Activated CD8-positive, alpha-beta memory T cell treated with anti-CD3 and anti-CD28 coated beads, Interleukin-2, amount 50 U/mL, for 48 hours (primary cell): ENCODE measurements around the gene NUP54.
A peak's percentile ranks its signal among the peaks of the same experiment; 100 is the strongest.

Source experiments
- DNase-seq: peaks from one replicate; pipeline ENCODE4 v3.0.0-alpha.2; 2020

NUP54 gene

DNA sequence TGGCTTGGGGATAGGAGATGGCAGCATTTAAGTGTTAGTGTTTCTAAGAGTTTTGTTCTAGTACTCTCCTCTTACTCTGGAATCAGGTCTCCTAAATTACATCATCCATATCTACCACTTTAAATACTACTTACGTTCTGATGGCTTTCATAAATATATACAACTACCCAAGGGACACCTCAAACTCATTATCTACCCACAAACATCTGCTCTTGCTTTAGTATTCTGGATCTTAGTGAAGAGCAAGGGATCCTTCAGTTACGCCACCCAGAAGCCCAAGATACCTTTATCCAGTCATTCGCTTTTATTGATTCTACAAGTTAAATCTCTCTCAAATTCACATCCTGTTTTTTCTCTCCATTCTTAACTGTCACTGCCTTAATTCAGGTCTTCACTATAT is 7.0 kb downstream of the NUP54 start:
- DNase-seq = no peak

DNA sequence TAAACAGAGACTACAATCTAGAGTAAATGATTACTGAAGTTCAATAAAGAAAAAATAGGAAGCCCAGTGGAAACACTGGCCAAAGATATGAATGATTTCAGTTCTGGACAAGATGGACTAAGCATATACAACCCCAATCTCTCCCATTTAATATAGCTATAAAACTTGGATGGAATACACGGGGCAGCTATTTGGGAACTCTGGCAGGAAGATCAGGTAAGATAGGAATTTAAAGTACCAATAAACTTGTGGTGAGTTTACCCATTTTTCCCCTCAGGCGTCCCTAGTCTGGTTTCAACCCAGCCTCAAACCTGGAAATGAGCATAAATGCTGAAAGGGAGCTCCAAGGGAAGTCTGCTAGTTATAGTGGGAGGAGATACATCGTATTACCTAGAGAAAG is 20.4 kb downstream of the NUP54 start:
- DNase-seq = no peak

DNA sequence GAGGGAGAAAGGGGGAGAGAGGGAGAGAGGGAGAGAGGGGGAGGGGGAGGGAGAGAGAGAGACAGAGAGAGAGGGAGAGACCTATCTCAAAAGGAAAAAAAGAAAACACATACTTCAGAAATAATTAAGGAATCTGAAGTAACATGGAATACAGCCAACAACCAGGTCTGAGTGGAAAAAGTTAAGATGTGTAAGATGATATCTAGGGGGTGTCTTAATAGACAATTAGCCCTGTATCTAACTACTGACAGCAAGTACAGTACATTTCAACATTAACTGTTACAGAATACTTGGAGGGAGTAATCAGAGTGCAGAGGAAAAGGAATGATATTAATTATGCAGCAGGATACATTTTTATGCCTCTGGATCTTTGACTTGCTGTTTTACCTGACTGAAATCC is 22.4 kb downstream of the NUP54 start:
- DNase-seq = no peak

DNA sequence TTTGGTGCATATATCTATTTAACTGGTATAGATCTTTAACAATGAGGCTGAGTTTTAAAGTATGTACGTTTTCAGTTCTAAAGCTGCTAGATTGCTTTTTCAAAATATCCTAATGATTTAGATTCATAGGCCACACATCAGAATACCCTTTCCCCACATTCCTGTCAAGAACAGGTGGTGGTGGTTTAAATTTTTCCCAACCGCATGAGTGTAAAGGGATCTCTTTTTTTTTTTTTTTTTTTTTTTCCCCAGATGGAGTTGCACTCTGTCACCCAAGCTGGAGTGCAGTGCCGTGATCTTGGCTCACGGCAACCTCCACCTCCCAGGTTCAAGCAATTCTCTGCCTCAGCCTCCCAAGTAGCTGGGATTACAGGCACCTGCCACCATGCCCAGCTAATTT is 28.0 kb downstream of the NUP54 start:
- DNase-seq = no peak

DNA sequence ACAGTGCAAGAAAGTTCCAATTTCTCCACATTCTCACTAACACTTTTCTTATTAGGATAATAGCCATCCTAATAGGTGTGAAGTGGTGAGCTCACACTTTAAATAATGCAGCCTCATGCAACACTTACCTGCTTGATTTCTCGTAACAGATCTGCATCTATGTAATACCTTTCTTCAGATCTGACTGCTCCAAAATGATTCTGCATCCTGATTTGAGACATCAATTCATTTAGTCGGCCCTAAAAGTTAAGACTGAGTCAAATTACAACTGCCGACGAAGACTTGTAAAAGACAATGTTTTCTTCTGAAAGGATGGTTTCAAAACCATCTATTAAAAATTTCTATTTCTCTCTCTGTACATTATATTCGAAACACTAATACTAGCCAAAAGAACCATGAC is 30.7 kb downstream of the NUP54 start:
- DNase-seq = no peak

DNA sequence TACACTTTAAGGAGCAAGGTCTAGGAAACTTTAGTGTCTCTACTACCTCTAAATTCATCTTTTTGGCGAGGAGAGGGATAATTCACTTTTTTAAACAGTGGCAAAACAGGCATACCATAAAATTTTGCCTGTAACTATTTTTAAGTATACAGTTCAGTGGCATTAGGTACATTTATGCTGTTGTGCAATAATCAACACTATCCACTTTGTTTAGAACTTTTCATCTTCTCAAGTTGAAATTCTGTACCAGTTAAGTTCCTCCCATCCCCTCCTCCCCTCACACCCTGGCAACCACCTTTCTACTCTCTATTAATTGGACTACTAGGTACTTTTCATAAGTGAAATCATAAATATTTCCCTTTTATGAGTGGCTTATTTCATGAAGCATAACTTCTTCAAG is 31.4 kb downstream of the NUP54 start:
- DNase-seq = no peak

DNA sequence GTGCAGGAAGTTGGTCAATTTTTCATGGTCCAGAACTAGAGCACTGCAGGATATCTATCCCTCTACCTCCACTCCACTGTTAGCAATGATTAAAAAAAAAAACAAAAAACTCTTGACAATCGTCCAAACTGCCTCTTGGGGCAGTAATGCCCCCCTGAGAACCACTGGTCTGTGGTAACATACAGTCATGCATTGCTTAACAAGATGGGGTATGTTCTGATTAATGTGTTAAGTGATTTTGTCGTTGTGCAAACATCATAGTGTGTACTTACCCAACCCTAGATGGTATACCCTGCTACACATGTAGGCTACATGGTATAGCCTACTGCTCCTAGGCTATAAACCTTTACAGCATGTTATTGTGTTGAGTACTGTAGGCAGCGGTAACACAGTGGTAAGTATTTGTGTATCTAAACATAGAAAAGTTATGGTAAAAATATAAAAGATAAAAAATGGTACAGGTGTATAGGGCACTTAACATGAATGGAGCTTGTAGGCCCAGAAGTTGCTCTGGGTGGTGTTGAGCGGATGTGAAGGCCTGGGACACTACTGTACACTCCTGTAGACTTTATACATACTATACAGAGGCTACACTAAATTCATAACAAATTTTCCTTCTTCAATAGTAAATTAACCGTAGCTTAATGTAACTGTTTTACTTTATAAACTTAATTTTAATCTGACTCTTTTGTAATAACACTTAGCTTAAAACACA is 39.6 kb downstream of the NUP54 start:
- no peak for DNase-seq

DNA sequence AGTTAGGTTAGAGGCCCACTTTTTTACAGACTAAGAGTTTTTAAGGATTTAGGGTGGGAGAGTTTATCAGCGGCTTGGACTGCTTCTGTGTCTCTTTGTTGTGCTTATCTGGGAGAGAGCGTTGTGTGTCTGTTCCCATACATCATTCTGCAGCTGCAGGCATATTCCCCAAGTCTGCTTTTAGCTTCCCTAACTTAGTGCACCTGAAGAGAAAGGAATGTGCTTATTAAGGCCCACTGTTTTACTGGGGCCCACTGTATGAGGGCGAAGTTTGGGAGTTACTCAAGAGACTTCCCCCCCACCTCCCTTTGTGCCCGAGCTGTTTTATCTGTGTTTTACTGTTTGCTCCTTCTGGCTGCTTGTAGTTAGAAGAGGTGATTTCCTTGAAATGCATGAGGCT is 41.8 kb downstream of the NUP54 start:
- no peak for DNase-seq

DNA sequence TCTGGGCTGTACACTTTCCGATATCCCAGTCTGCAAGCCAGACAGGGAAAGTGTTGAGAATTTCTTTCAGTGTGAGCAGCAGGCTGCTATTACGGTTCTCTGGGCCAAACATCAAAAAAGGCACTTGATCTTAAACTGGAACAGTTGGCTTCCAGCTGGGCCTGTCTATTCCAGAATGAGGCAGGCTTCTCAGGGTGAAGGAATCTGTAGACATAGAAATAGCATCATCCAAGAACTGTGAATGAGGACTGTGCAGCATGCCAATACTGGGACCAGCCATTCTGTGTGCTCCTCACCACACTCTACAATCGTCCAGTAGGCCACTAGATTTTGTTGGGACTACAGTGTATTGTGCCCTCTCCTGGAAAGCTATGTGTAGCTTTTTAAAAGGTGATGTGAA is 42.5 kb downstream of the NUP54 start:
- no peak for DNase-seq

DNA sequence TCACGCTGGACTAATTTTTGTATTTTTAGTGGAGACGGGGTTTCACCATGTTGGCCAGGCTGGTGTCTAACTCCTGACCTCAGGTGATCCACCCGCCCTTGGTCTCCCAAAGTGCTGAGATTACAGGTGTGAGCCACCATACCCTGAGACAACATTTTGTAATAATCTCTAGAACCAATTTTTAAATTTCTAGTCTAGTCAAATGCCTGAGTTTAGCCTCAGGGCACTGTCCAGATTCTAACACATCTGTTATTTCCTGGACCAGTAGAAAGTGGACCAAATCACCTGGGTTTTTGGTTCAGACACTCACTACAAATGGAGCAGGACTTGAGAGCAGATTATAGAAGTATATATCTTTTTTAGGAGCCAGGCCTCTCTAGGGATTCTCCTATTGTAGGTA is 52.1 kb downstream of the NUP54 start:
- no peak for DNase-seq

DNA sequence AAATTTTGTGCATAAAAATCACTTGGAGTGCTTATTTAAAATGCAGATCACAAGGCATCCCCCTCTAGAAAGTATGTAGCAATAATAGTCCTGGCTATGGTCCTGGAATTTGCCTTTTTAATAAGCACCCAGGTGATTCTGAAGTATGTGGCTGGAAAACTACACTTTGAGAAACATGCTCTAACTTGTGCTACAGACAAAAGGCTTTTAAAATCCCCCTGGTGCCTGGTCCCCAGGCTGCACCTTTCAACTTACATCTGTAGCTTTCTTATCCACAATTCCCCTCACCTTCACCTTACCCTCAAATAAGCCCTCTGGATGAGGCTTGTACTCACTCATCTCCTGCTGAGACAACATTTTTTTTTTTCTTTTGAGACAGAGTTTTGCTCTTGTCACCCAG is 52.6 kb downstream of the NUP54 start:
- DNase-seq = no peak

DNA sequence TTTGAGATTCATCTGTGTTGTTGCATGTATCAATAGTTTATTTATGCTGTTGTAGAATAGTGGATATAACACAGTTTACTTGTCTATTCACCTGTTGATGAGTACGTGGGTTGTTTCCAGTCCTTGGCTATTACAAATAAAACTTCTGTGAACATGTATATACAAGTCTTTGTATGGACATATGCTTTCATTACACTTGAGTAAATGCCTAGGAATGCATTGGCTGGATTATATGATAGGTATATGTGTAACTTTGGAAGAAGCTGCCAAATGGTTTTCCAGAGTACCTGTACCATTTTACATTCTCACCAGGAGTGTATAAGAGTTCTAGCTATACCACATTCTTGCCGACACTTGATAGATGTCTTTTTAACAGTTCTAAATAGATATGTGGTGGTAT is 57.1 kb downstream of the NUP54 start:
- DNase-seq = no peak

DNA sequence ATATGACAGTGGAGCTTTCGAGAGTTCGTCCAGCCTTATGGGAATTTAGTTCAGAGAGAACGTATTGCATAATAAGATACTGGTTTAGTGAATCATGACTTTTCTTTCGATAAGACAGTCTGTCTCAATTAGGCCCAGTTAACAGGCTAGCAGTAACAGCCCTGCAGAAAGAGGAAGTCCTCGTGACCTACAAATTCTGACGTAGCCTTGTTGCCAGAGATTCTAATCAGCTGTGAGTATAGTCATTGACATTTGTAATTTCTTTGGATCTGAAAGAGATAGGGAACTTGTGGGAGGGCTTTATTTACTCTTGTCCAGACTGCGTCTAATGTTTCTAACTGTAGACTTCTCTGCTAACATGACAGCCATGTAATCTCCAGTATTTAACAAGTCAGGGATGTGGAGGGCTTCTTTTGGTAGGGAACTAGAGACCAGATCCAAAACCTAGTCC is 57.9 kb downstream of the NUP54 start:
- no peak for DNase-seq

DNA sequence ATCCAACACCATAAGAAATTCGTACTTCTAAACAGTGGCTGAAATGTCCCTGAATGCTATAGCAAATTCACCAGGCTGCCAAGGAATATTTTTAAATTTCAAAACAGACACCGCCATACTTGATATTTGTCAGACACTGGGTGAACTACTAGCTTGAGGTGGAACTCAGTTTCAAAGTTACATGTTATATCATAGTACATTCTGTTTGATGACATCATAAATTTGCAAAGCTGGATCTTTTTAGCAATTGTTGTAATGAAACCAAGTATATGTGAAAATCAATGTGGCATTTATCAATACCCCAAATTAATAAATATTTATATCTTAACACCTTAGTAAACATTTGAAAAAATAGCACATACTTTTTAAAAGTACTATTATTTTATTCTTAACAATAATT is 59.5 kb downstream of the NUP54 start:
- no peak for DNase-seq

DNA sequence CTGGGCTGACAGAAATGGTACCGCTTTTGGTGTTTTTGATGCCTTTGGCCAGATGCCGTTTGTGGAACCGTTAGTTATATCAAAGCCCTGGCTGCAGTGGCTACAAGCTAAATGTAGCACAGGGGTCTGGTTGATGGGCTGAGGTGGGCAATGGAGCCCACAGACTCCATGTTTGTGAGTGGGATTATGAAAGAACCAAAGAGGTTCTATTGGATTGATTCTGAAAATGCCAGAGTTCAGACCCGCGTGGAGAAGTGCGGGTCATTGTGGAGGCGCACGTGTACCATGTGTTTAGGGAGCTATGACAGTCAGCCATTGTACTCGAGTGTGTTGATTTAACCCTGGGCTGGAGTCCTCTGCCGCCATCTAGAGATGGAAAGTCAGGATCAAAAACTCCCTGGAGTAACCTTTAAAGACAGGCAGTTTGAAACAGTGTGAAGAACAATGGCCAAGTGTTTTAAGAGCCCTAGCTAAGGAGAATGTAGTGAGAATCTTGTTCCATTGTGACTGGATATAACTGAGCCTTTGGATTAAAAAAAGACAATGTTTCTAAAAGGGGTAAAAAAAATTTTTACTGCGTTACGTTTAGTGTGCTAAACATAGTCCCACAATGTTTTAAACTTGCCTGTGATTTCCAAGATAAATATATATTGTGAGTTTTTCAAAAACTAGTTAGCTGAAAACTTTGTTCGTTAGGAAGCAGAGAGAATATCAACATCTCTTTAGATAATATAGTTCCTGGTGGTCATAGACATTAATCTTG is 61.0 kb downstream of the NUP54 start:
- DNase-seq = no peak

DNA sequence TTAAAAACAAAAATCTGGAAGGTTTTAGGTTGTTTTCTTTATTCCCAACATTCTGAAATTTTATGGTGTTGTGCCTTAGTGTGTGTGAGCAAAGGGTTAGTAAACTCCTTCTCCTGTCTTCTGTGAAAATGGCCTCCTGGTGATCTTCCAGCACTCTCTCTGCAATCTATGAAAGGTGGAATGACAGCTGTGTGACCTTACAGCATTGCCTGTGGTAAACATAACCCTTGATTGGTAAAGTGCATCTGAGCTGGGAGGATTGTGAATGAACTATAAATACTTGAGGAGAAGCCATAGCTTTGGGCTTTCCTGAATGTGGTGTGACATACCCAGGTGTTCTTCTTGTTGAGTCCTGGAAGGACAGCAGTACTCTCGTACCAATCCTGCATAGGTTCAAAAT is 63.7 kb downstream of the NUP54 start:
- no peak for DNase-seq

DNA sequence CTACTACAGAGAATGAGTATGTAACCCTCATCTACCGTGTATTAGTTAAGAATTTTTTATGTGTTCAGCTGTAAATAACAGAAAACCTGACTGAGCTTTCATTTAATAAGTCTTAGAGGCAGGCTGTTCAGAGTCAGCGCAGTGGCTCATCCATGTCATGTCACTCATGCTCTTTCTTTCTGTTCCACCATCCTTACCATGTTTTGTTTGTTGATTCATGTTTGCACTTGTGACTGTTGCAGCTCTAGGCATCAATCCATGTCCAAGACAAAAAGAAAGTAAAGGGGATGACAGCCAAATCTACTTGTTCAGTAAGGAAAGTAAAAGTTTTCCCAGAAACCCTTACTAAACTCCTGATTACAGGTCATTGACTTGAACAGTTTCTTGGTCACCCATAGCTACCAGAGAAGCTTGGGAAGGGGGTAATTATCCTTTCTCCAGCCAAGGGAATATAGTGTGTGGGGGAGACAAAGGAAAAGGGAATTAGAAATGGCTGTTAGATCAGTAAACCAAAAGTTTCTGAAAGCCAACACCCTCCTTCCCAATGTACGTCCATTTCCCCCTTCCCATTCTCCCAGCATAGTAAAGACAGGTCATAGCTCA is 64.7 kb downstream of the NUP54 start:
- DNase-seq = no peak

DNA sequence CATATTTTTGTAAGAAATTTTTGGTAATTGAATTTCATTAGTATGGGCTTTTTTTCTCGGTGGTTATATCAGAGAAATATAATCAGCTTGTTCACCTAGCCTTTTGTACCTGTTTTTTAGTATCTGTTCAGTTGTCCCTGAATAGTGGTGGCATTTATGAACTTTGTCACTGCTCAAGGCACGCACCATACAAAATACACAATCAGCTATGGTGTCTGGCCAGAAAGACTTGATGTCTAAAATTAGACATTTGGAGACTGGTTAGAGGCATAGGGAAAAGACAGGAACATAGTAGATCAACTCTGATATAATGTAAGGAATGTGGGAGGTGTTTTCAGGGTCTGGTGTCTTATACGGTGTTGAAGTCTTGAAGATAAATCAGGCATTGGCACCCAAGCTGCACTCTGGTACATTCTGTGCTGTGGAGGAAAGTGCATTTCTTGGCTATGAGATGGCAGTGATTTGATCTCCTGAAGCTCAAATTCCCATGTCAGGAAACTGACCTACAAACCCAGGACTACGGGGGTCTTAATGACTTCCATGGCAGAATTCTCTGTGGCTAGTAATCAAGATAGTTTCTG is 70.1 kb downstream of the NUP54 start:
- no peak for DNase-seq

DNA sequence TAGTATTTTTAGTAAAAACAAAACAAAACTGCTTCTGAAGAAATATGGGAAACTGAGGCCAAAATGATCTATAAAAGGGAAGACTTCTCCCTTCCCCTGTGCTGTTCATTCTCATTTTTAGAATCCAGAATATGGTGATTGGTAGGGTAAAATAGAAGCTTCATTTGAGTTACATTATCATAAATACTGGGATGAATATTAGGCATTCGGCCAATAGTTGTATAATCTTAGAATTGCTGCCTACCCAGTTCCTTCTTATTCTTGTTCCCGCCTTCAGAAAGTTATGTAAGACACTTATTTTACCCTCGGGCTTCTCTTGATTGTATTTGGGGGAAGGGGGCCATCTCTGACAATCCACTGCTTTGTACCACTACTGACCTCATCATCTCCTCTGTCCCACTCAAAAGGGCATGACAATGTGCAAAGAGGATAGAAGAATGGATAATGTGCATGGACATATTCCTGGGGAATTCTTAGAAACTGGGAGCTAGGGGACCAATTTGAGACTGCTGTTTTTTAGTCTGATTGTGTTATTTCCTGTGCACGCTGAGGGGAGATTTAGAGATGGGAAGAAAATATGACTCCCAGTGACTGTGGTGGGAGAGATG is 73.1 kb downstream of the NUP54 start:
- DNase-seq = no peak

DNA sequence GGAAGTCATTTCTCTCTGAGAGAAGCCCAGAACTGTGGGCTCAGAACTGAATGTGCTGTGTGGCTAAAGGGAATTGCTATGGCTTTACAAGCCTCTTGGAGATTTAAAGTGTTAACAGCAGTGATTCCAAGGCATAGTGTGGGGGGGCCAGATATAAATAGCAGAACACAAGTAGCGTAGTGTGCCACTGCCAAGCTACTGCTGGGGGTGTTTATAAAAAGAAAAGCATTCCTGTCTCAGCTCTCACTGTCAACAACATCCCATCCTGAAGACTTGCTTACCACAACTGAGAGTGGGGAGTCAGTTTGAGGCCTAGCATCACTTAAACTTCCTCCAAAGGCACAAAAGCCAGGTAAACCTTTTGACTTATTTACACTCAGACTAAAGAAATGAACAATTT is 73.7 kb downstream of the NUP54 start, which contains the start of gene ART3:
TSS of gene ART3 (plus strand) at position 242 of the 400 bp plus-strand sequence. CDS start 1,181 bp downstream, outside the sequence.
- DNase-seq = no peak

DNA sequence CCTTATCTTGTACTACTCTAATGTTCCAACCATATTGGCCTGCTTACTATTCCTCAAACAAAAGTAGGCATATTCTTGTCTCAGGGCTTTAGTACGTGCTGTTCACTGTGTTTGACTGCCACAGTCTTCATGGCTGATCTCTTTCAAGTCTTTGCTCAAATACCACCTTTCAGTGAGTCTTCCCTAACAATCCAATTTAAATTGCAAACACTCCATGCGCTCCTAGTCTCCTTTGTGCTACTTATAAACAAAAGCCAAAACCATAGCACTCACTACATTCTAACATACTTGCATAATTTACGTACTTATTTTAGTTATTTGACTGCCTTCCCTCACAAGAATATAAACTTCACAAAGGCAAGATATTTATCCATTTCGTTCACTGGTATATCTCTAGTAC is 75.4 kb downstream of the NUP54 start:
- no peak for DNase-seq

DNA sequence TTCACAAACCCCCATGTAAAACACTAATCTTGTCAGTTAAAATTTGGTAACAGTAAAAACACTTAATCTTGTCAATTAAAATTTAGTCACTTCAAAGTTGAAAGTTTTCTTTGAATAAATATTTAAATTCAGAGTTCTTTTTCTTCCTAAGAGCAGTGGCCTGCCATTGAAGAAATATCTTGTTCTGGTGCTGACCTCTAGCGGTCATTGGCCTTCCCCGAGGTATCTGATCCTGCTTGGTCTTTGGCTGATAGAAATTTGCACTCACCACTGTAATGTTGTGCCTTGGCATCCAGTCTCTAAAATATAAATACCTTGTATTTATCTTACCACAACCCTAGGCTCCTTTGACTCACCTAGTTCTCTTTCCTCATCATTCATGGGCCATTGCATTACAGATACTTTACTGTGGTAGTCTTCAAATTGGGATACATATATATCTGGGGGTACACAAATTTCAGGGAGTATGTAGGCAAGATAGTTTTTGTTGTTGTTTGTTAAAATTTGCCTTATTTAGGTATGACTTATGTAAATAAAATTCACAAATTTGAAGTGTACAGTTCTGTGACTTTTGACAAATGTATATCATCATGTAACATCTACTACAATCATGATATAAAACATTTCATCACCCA is 80.4 kb downstream of the NUP54 start:
- peak; percentile 72 for DNase-seq

DNA sequence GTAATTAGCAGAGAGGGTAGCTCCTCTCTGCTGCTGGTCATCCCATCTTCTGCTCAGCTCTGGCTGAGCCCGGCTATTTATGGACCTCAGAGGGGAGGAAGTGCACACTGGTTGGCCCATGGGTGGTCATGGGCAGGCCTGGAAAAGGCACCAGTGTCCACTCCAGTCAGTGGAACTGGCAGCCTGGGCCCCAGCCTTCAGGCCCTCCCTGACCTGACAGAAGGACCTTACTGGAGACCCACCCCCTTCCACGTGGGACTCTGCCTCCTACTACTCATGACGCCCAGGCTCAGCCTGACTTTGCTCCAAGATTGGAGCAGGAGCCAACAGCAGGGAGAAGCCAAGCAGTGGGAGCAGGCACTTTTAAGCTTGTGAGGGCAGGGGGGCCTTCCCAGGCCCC is 81.7 kb downstream of the NUP54 start:
- no peak for DNase-seq
